HG03520 (cell line): Measurements from ENCODE around the gene CEP97.
"Not testable (repeated sequence)": the region's sequence is repeated elsewhere in the genome, so short reads cannot be mapped to it uniquely, and the experiment has no call there.

Source experiments
- ATAC-seq: cut with Tn5 transposase; IDR thresholded peaks from one replicate; pipeline ENCODE4 v1.9.1; 2021; ENCODE audit warnings: mild to moderate bottlenecking, moderate library complexity; ENCODE audit not compliant: unreplicated experiment

Gene CEP97, protein sequence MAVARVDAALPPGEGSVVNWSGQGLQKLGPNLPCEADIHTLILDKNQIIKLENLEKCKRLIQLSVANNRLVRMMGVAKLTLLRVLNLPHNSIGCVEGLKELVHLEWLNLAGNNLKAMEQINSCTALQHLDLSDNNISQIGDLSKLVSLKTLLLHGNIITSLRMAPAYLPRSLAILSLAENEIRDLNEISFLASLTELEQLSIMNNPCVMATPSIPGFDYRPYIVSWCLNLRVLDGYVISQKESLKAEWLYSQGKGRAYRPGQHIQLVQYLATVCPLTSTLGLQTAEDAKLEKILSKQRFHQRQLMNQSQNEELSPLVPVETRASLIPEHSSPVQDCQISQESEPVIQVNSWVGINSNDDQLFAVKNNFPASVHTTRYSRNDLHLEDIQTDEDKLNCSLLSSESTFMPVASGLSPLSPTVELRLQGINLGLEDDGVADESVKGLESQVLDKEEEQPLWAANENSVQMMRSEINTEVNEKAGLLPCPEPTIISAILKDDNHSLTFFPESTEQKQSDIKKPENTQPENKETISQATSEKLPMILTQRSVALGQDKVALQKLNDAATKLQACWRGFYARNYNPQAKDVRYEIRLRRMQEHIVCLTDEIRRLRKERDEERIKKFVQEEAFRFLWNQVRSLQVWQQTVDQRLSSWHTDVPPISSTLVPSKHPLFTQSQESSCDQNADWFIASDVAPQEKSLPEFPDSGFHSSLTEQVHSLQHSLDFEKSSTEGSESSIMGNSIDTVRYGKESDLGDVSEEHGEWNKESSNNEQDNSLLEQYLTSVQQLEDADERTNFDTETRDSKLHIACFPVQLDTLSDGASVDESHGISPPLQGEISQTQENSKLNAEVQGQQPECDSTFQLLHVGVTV

DNA sequence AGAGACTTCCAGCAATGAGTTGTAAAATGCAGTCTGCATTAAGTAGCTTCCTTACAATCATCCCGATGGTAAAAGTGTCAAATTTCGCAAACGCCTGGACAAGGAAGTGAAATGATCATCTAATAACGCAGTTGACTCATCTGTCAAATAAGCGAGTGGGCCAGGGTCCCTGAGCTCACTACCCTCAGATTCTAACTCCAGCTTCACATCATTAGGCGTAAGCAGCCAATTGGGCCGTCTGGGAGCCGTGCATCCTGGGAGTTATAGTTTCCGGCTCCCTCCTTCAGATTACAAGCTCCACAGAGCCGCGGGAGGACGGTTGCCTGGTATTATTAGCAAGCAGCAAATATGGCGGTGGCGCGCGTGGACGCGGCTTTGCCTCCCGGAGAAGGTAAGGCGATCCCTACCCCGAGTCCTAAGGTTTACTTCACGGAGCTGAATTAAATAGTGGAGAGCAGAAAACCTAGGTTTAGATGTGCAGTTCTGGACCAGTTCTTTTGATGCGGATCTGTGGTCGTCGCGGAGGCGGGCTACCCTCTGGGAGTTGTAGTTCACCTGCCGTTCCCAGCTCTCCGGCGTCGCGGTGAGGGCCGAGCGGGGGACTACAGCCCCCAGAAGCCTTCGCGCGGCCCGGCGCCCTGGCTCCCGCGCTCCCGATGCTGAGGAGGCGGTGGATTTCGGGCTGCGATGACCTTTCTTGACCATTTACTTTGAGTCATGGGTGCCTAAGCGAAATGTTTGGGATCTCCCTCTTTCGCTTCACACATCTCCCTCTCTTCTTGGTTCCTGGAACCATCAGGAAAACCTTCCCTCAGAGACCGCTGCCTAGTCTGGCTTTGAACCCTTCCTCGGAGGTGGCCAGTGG, at the start of gene CEP97:
Gene CEP97 (plus strand): TSS at position 286 of the 865 bp plus-strand sequence. CDS start 63 bp downstream, at position 349.
- peak; percentile 86 for ATAC-seq

DNA sequence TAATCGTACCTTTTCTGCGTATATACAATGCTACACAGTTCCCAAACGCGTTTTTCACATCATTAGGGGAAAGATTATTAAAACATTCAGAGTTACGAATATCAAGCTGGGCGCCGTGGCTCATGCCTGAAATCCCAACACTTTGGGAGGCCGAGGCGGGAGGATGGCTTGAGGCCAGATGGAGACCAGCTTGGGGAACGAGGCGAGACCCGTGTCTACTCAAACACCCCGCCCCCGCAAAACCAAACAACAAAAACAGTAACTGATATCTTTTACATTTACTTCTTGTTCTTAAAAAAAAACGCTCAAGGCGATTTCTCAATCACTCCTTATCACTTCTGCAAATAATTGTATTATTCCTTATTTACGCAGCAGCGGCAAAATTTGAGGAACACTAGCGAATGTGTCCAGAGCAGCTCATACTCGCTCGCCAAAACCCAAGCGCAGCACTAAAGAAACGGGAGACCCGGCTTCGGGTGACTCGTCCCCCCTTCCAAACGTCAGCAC, 48.7 kb upstream of the CEP97 start:
- ATAC-seq: no peak

DNA sequence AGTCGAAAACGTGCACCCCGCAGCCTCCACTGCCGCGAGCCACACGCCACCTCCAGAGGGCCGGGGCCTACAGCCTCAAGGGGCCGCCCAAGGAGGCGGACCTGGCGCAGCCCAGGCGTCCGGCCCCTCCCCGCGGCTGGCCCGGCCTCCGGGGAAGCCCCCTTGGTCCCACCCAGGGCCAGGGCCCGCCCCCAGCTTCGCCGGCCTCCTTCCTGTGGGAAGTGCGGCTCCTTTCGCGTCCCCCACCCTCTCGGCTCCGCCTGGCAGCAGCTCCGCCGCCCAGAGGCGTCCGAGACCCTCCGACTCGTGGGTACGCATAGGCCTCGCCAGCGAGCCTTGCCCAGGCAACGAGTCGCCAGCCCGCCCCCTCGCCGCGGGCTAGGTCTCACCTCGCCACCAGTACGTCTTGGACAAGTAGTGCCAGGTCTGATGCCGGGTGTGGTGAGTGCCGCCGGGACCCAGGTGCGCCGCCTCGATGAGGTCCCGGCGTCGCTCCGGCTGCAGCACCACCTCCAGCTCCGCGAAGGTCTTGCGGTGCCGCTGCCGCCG, 48.1 kb upstream of the CEP97 start:
- peak; percentile 84 for ATAC-seq

DNA sequence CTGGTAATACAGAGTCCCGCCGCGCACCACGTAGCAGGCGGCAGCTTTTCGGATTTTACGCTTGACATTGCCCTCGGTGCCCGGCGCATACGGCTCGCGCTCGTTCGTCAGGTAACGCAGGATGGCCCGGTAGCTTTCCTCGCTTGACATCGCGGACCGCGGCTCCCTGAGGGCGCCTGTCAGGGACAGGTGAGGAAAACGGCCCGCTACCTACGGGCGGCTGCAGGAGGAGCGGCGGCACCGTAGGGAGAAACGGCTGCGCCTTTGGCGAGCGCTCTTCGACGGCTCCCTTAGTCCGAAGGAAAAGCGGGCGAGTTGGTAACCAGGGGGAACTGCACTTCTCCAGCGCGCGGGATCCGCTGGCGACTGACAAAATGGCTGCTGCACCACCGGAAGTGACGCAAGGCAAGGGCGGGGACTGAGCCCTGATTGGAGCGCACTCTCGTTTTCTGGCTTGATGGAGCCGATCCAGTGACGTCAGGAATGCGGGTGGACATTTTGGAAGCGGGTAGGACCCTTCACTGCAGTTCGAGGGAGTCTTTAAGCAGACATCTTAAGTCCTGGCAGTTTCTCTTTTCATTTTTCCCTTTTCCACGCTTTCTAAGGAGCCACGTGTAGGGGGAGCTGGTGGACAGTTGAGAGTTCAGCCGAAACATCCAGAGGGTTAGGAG, 47.5 kb upstream of the CEP97 start, which contains the start of gene ZBTB11:
Gene ZBTB11 (minus strand): TSS at position 368 of the 671 bp plus-strand sequence. CDS start 218 bp downstream, at position 150.
- peak; percentile 63 for ATAC-seq

DNA sequence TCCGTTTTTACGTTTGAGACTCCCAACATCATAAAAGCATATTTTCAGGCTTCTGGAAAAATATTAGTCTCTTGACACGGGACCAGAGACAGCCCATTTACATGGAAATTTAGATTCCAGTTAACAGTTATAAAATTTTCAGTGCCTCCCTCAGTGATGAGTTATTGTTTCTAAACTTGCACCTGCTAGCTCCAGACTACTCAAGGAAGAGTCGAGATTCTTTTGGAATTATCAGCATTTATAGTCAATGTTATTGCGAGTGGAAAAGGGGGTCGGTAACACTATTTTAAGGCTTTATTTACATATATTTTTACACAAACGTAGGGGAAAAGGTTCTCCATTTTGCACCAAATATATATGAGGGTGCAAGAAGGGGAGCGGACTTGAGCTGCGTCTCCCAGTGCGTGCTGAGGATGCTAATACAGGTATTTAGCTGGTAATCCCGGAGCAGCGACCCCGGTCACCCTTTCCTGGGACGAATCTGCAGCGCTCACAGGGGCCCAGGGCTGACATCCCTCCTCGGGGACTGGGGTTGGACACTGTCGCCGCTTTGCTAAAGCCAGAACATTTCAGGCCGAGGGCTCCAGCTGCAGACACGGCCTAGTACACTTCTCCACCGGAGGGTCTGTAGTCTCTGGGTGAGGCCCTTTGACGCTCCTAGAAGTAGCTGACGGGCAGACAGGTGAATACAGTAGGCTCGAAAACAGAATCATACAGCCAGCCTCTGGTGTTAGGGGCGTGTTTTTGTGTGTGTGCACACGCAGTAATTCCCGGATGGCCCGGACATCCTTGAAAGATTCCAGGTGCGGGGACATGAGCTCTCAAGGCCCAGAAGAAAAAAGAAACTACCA, 46.8 kb upstream of the CEP97 start:
- no peak for ATAC-seq

DNA sequence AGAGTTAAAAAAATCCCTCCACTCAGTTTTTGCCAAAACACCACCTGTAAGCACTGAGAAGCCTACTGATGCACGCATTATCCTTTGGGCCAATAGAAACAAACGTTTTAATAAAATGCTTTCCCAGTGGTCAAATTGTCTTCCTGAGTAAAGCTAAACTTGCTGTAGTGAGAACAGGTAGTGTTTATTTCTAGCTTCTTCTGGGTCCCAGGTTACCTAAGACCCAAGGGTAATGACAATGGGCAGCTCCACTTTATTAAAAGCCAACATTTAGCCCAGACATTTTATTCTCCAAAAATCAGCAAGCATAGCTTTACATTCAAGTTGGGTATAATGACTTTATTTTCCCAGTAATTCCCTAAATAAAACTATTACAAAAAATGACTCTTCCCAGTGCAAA, 45.6 kb upstream of the CEP97 start:
- ATAC-seq: not testable (repeated sequence)

DNA sequence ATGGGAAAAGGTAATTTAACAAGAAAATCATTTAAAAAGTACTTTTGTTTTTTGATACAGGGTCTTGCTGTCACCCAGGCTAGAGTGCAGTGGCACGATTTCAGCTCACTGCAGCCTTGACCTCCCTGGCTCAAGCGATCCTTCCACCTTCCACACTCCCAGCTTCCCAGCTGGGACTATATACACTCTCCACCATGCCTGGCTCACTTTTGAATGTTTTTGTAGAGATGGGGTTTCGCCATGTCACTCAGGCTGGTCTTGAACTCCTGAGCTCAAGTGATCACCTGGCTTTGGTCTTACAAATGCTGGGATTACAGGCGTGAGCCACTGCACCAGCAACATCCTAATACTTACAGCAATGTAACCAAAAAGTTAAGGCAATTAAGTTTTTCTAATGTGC, 43.9 kb upstream of the CEP97 start:
- no peak for ATAC-seq

DNA sequence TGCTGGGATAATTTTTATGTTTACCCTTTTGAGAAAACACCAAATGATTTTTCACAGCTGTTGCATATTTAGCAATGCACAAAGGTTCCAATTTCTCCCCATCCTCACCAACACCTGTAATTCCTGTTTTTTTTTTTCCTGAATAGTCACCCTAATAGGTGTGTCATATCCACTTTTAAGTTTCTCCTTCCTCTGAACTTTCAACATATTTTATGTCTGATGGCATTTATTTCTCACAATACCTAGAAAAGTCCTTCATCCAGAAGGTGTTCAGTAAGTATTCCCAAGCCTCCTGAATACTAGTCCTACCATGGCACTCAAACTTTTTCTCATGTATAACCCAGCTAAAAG, 39.4 kb upstream of the CEP97 start:
- no peak for ATAC-seq

DNA sequence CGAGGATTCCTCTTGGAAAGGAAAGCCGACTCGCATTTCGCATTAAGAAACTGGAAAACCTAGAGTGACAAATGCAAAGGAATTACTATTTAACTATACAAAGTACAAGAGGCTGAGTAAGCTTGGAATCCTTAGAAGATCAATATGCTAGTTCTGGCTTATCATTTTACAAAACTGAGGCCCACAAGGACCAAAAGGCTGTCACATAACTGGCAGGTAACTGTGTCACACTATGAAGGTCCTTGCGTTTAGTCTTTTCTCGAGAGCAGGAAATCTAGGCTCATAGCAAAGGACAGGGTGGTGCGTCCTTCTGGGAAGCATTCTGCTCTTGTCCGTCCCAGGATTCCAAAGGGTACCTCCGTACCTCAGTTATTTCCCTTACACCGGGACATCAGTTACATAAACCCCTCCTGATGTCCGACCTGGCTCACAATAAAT, 38.5 kb upstream of the CEP97 start:
- peak; percentile 11 for ATAC-seq

DNA sequence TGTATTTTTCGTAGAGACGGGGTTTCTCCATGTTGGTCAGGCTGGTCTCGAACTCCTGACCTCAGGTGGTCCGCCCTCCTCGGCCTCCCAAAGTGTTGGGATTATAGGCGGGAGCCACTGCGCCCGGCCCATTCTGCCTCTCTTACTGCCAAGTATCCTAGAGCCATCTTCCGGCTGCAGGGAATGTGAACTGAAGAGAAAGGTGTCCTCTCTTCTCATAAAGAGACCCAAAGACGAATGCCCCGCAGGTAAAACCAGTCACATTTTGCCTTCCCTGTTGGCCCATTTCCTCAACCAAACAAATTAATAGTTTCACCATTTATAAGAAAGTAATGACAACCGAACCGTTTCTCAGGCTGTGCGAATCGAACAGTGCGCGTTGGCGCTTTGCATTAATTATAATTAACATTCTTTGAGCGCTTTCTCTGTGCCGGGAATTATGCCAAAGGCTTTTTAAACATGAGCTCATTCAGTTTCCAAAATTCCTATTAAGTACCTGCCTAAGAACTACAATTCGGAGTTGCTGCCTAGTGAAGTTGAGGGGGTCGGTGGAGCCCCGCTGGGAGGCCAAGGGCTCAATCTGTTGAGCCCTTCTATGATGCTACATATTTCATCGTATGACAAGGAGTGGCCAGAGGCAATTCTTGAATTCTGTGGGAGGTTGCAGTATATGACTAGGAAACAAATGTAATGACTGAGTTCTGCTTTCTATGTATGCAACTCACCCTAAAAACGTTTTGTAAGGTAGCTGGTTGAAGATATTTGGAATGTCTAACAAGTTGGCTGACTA, 37.1 kb upstream of the CEP97 start:
- no peak for ATAC-seq

DNA sequence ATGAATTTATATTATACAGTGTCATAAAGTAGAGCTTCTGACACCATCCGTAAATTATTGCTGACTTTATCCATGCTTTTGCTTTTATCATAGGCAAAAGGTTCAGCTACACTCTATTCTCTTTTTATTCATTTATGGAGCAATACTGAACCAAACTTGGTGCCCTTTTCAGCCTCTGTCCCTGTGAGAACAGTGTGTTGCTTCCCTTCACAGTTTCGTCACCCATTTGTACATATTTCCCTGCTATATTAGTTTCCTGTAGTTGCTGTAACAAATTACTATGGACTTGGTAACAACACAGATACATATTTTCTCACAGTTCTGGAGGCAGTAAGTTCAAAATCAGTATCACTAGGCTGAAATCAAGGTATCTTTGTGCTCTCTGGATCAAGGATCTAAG, 35.1 kb upstream of the CEP97 start:
- no peak for ATAC-seq

DNA sequence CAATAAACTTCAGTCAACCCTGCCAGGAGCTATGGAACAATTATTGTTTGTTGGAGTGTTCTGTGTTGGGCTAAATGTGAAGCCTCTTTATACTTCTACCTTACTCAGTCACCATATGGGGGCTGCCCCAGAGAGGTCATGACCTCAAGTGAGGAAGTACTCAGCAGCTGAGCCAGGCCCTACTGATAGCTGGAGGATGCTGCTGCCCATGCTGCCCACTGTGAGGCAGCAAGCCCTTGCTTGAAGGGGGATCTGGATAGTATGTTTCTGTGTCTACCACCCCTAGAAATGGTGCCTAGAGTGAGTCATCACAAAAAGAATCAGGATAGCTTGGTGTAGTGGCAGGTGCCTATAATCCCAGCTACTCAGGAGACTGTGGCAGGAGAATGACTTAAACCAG, 33.4 kb upstream of the CEP97 start:
- peak; percentile 28 for ATAC-seq

DNA sequence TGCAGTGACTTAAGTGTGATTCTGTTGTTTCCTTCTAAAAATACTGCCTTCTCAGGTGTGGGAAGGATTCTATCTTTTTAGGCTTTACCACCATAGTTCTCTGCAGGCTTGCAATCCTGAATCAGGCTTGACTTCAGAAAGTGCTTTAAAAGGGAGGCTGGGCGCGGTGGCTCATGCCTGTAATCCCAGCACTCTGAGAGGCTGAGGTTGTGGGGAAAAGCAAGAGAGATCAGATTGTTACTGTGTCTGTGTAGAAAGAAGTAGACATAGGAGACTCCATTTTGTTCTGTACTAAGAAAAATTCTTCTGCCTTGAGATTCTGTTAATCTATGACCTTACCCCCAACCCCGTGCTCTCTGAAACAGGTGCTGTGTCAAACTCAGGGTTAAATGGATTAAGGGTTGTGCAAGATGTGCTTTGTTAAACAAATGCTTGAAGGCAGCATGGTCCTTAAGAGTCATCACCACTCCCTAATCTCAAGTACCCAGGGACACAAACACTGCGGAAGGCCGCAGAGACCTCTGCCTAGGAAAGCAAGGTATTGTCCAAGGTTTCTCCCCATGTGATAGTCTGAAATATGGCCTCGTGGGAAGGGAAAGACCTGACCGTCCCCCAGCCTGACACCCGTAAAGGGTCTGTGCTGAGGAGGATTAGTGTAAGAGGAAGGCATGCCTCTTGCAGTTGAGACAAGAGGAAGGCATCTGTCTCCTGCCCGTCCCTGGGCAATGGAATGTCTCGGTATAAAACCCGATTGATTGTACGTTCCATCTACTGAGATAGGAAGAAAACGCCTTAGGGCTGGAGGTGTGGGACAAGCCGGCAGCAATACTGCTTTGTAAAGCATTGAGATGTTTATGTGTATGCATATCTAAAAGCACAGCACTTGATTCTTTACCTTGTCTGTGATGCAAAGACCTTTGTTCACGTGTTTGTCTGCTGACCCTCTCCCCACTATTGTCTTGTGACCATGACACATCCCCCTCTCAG, 32.4 kb upstream of the CEP97 start:
- not testable (repeated sequence) for ATAC-seq

DNA sequence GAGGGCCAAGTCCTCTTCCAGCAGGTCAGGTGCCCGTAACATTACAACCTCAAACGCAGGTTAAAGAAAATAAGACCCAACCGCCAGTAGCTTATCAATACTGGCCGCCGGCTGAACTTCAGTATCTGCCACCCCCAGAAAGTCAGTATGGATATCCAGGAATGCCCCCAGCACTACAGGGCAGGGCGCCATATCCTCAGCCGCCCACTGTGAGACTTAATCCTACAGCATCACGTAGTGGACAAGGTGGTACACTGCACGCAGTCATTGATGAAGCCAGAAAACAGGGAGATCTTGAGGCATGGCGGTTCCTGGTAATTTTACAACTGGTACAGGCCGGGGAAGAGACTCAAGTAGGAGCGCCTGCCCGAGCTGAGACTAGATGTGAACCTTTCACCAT, 30.9 kb upstream of the CEP97 start:
- ATAC-seq: peak; percentile 92

DNA sequence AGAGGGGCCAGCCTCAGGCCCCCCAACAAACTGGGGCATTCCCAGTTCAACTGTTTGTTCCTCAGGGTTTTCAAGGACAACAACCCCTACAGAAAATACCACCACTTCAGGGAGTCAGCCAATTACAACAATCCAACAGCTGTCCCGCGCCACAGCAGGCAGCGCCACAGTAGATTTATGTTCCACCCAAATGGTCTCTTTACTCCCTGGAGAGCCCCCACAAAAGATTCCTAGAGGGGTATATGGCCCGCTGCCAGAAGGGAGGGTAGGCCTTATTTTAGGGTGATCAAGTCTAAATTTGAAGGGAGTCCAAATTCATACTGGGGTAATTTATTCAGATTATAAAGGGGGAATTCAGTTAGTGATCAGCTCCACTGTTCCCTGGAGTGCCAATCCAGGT, 29.6 kb upstream of the CEP97 start:
- not testable (repeated sequence) for ATAC-seq

DNA sequence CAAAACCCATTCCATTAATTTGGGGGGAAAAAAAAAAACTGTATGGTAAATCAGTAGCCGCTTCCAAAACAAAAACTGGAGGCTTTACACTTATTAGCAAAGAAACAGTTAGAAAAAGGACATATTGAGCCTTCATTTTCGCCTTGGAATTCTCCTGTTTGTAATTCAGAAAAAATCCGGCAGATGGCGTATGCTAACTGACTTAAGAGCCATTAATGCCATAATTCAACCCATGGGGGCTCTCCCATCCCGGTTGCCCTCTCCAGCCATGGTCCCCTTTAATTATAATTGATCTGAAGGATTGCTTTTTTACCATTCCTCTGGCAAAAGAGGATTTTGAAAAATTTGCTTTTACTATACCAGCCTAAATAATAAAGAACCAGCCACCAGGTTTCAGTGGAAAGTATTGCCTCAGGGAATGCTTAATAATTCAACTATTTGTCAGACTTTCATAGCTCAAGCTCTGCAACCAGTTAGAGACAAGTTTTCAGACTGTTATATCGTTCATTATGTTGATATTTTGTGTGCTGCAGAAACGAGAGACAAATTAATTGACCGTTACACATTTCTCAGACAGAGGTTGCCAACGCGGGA, 28.5 kb upstream of the CEP97 start:
- ATAC-seq: no peak
